ENCODE data around the gene PPP3CA. TPM values are rescaled to one million over a fixed set of nuclear protein-coding genes. Genes with fewer than 3 reads are reported as not detected.

Gene PPP3CA
- total RNA-seq, 2 donors from 2014 or later: 11.3 to 15.6 TPM

DNA sequence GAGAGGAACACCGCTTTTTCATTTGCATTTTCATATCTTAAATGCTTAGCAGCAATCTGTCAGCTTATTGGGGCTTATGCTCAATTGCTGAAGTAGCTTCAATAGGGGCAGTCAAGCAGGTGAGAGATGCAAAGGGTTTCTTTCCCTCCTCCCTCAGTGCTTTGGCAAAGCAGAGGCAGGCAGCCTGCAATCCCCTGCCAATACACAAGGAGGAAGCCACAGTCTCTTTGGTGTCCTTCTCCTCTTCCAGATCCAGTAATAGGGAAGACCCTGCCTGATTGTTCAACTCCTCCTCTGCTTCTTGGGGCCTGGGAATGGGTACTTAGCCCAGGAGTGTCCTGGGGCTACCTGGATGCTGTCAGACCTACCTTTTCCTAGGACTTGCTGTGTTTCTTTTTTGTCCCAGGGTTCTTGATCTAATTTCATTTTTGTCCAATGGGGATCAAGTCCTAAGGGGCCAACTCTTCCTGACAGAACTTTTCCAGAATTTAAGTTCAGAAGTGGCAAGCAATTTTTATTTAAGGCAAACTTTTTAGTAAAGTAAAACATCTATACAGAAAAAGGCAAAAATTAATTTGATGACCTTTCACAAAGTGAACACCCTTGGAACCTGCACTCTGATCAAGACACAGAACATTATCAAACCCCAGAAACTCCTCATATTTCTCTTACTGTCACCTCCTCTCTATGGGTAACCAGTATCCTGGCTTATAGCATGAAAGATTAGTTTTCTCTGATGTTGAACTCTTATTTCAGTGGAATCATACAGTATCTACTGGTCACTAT lies 260.3 kb downstream of the PPP3CA start:
- H3K9me3 Mint-ChIP-seq: no peaks in the 10 kb centered on the region
- no peaks in the 10 kb centered on the region for H3K4me1 Mint-ChIP-seq (ENCODE audit: low read depth)
- ATAC-seq (replicated peaks in 1 of 2): no peak
- no peak overlapping the region for H3K27ac Mint-ChIP-seq
- no peak overlapping the region for H3K4me3 Mint-ChIP-seq
- H3K27me3 Mint-ChIP-seq (ENCODE audit: low read depth): no peaks in the 10 kb centered on the region
- H3K36me3 Mint-ChIP-seq (ENCODE audit: insufficient read depth in 2 of 2): peaks cover 0 to 2% of the 10 kb centered on the region in 2 donors
- no peak for DNase-seq

- DNase-seq: no peak
- no peaks in the 10 kb centered on the region for H3K36me3 Mint-ChIP-seq (ENCODE audit: insufficient read depth in 2 of 2)
- H3K27ac Mint-ChIP-seq: no peak overlapping the region
- no peaks in the 10 kb centered on the region for H3K27me3 Mint-ChIP-seq (ENCODE audit: low read depth)
- H3K4me1 Mint-ChIP-seq (ENCODE audit: low read depth): no peaks in the 10 kb centered on the region
- H3K9me3 Mint-ChIP-seq: no peaks in the 10 kb centered on the region
- no peak overlapping the region for H3K4me3 Mint-ChIP-seq
- ATAC-seq (replicated peaks in 1 of 2): no peak
Measured at GRCh38 chr4:101083131-101083530, 264.2 kb downstream of the PPP3CA start.

- H3K27me3 Mint-ChIP-seq (ENCODE audit: low read depth): no peaks in the 10 kb centered on the region
- DNase-seq: no peak
- H3K4me1 Mint-ChIP-seq (ENCODE audit: low read depth): no peaks in the 10 kb centered on the region
- ATAC-seq (replicated peaks in 1 of 2): no peak
- H3K36me3 Mint-ChIP-seq (ENCODE audit: insufficient read depth in 2 of 2): no peaks in the 10 kb centered on the region
- no peaks in the 10 kb centered on the region for H3K9me3 Mint-ChIP-seq
- no peak overlapping the region for H3K27ac Mint-ChIP-seq
- no peak overlapping the region for H3K4me3 Mint-ChIP-seq
Measured at GRCh38 chr4:101081695-101082369, 265.5 kb downstream of the PPP3CA start.

DNA sequence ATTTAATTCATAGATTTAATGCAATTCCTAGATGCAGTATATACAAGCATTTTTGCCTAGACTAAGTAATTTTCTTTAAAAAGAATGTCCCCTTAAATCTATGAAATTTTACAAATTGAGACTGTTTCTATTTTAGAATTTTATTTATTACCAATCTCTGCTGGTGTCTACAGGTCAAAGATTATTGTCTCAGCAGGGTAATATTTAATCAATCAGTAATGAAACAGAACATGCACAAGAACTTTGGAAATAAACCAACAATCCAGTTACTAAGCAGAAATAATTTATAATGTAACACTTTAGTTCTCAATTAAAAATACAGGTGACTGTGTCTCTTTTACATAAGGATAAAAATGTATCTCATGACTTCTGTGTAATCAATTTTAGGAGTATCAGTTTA lies 266.2 kb downstream of the PPP3CA start:
- DNase-seq (no peak), ATAC-seq (replicated peaks in 1 of 2) (no peak)
- H3K4me1 Mint-ChIP-seq (ENCODE audit: low read depth): no peaks in the 10 kb centered on the region
- H3K4me3 Mint-ChIP-seq: no peak overlapping the region
- H3K27ac Mint-ChIP-seq: no peak overlapping the region
- H3K36me3 Mint-ChIP-seq (ENCODE audit: insufficient read depth in 2 of 2): no peaks in the 10 kb centered on the region
- no peaks in the 10 kb centered on the region for H3K27me3 Mint-ChIP-seq (ENCODE audit: low read depth)
- no peaks in the 10 kb centered on the region for H3K9me3 Mint-ChIP-seq

DNA sequence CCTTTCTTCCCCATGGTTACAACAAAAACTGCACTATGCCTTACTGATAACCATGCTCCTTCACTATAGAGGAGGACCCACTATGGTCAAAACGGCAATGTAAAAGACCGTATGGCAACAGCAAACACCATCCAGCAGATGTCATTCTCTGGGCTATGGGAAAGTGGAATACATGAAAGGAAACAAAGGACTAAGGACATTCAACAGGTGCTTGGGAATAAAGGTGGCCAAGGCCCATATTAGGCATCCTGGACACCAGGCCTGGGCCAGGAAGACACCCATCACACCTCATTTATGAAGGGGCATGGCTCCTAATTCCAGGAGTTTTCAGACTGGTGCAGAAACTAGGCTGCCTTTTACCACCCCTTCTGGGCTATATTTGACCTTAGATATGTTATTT lies 268.4 kb downstream of the PPP3CA start:
- H3K36me3 Mint-ChIP-seq (ENCODE audit: insufficient read depth in 2 of 2): peaks cover 2 to 3% of the 10 kb centered on the region in 2 donors
- DNase-seq (no peak), ATAC-seq (replicated peaks in 1 of 2) (no peak)
- no peak overlapping the region for H3K4me3 Mint-ChIP-seq
- H3K4me1 Mint-ChIP-seq (ENCODE audit: low read depth): peaks cover 12% of the 10 kb centered on the region
- no peaks in the 10 kb centered on the region for H3K9me3 Mint-ChIP-seq
- no peaks in the 10 kb centered on the region for H3K27me3 Mint-ChIP-seq (ENCODE audit: low read depth)
- no peak overlapping the region for H3K27ac Mint-ChIP-seq

DNA sequence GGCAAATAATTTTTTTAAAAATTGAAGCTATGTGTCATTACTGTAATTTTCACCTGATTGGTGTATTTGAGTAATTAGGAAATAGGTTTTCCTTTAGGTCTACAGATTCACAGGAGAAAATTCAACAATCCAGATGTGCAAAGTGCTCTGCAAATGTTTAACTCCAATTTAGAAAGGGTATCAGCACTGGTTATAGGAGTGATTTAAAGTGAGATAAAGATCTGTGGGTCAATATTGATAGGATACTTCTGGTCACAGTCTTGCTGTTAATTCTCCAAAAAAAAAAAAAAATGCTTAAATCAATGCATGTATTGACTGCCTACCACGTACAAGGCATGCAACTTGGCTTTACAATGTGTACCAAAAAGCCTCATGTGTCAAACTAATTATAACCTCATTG lies 271.3 kb downstream of the PPP3CA start:
- ATAC-seq (replicated peaks in 1 of 2): no peak
- no peak overlapping the region for H3K27ac Mint-ChIP-seq
- H3K36me3 Mint-ChIP-seq (ENCODE audit: insufficient read depth in 2 of 2): peaks cover 2 to 3% of the 10 kb centered on the region in 2 donors

GRCh38 chr4:101075536-101075935 lies 271.8 kb downstream of the PPP3CA start:
- no peaks in the 10 kb centered on the region for H3K27me3 Mint-ChIP-seq (ENCODE audit: low read depth)
- ATAC-seq (replicated peaks in 1 of 2) (no peak), DNase-seq (no peak)
- no peak overlapping the region for H3K4me3 Mint-ChIP-seq
- peak overlapping the region; percentile 76 for H3K27ac Mint-ChIP-seq
- H3K36me3 Mint-ChIP-seq (ENCODE audit: insufficient read depth in 2 of 2): peaks cover 2 to 3% of the 10 kb centered on the region in 2 donors
- H3K9me3 Mint-ChIP-seq: no peaks in the 10 kb centered on the region
- peaks cover 12% of the 10 kb centered on the region for H3K4me1 Mint-ChIP-seq (ENCODE audit: low read depth)

More for the DNA sequence above, 271.3 kb downstream of the PPP3CA start:
- Mint-ChIP-seq H3K4me1 (ENCODE audit: low read depth) (peaks cover 12% of the 10 kb centered on the region), H3K9me3 (no peaks in the 10 kb centered on the region), H3K27me3 (ENCODE audit: low read depth) (no peaks in the 10 kb centered on the region), H3K4me3 (no peak overlapping the region)
- no peak for DNase-seq

- H3K27me3 Mint-ChIP-seq (ENCODE audit: low read depth): no peaks in the 10 kb centered on the region
- peaks cover 12% of the 10 kb centered on the region for H3K4me1 Mint-ChIP-seq (ENCODE audit: low read depth)
- no peak overlapping the region for H3K27ac Mint-ChIP-seq
- H3K4me3 Mint-ChIP-seq: no peak overlapping the region
- no peaks in the 10 kb centered on the region for H3K9me3 Mint-ChIP-seq
- no peak for ATAC-seq (replicated peaks in 1 of 2)
- H3K36me3 Mint-ChIP-seq (ENCODE audit: insufficient read depth in 2 of 2): peaks cover 2 to 3% of the 10 kb centered on the region in 2 donors
- DNase-seq: no peak
Measured at GRCh38 chr4:101074326-101074725, 273.0 kb downstream of the PPP3CA start.

DNA sequence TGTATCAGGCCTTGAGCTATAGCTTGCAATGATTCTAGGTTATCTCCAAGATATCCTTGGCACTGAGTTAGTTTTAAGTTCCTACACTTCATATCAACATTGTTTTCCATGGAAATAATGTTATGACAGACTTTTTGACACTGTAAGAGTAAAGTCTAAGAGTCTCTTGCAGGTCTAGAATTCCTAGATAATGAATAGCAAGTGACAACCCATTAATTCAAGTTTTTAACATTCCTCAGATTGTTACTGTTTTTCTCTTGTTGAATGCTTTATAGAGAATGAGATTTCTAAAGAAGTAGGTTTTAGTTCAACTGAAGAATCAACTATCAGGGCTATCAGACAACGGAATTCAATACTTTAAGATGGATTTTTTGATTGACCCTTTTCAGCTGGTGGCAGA lies 276.1 kb downstream of the PPP3CA start:
- Mint-ChIP-seq H3K4me3 (no peak overlapping the region), H3K9me3 (no peaks in the 10 kb centered on the region), H3K27me3 (ENCODE audit: low read depth) (no peaks in the 10 kb centered on the region), H3K27ac (no peak overlapping the region), H3K36me3 (ENCODE audit: insufficient read depth in 2 of 2) (peaks cover 2 to 3% of the 10 kb centered on the region in 2 donors), H3K4me1 (ENCODE audit: low read depth) (peaks cover 12% of the 10 kb centered on the region)
- DNase-seq (no peak), ATAC-seq (replicated peaks in 1 of 2) (no peak)

DNA sequence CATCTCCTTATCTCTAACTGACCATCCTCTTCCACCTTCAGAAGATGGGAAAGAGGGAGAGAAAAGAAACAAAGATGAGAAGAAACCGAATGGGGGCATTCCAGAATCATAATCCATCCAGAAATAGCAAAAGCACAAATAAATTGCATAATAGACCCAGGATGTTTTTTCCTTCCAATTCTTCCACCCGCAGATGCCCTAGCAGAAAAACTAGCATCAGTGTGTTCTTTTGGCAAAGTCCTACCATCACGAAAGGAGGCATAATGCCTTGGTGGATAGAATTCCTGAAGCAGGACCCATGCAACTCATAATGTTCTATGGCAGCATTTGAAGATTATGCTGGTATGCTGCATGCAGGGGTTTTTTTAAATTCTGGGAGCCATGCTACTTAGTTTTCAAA lies 279.2 kb downstream of the PPP3CA start:
- DNase-seq: no peak
- ATAC-seq (replicated peaks in 1 of 2): no peak
- Mint-ChIP-seq H3K27me3 (ENCODE audit: low read depth) (no peaks in the 10 kb centered on the region), H3K4me1 (ENCODE audit: low read depth) (no peaks in the 10 kb centered on the region), H3K9me3 (no peaks in the 10 kb centered on the region), H3K4me3 (no peak overlapping the region), H3K27ac (no peak overlapping the region), H3K36me3 (ENCODE audit: insufficient read depth in 2 of 2) (no peaks in the 10 kb centered on the region)

- Mint-ChIP-seq H3K27ac (no peak overlapping the region), H3K4me3 (no peak overlapping the region), H3K36me3 (ENCODE audit: insufficient read depth in 2 of 2) (no peaks in the 10 kb centered on the region), H3K4me1 (ENCODE audit: low read depth) (no peaks in the 10 kb centered on the region), H3K27me3 (ENCODE audit: low read depth) (no peaks in the 10 kb centered on the region), H3K9me3 (no peaks in the 10 kb centered on the region)
- ATAC-seq (replicated peaks in 1 of 2) (no peak), DNase-seq (no peak)
Measured at GRCh38 chr4:101067383-101067782, 279.9 kb downstream of the PPP3CA start.

GRCh38 chr4:101066626-101067170 lies 280.6 kb downstream of the PPP3CA start:
- H3K27ac Mint-ChIP-seq: no peak overlapping the region
- H3K9me3 Mint-ChIP-seq: no peaks in the 10 kb centered on the region
- DNase-seq (no peak), ATAC-seq (replicated peaks in 1 of 2) (no peak)
- no peaks in the 10 kb centered on the region for H3K4me1 Mint-ChIP-seq (ENCODE audit: low read depth)
- H3K4me3 Mint-ChIP-seq: no peak overlapping the region
- H3K36me3 Mint-ChIP-seq (ENCODE audit: insufficient read depth in 2 of 2): no peaks in the 10 kb centered on the region
- H3K27me3 Mint-ChIP-seq (ENCODE audit: low read depth): no peaks in the 10 kb centered on the region

GRCh38 chr4:101065935-101066485 lies 281.3 kb downstream of the PPP3CA start:
- no peaks in the 10 kb centered on the region for H3K27me3 Mint-ChIP-seq (ENCODE audit: low read depth)
- DNase-seq (no peak), ATAC-seq (replicated peaks in 1 of 2) (no peak)
- H3K27ac Mint-ChIP-seq: no peak overlapping the region
- H3K9me3 Mint-ChIP-seq: no peaks in the 10 kb centered on the region
- no peak overlapping the region for H3K4me3 Mint-ChIP-seq
- no peaks in the 10 kb centered on the region for H3K4me1 Mint-ChIP-seq (ENCODE audit: low read depth)
- H3K36me3 Mint-ChIP-seq (ENCODE audit: insufficient read depth in 2 of 2): no peaks in the 10 kb centered on the region

Measured in activated T-cell treated with anti-CD3 and anti-CD28 coated beads, Interleukin-2, amount 50 U/mL, for 72 hours (primary cell).